ENCODE results near the gene PIAS4.

PIAS4 gene

DNA sequence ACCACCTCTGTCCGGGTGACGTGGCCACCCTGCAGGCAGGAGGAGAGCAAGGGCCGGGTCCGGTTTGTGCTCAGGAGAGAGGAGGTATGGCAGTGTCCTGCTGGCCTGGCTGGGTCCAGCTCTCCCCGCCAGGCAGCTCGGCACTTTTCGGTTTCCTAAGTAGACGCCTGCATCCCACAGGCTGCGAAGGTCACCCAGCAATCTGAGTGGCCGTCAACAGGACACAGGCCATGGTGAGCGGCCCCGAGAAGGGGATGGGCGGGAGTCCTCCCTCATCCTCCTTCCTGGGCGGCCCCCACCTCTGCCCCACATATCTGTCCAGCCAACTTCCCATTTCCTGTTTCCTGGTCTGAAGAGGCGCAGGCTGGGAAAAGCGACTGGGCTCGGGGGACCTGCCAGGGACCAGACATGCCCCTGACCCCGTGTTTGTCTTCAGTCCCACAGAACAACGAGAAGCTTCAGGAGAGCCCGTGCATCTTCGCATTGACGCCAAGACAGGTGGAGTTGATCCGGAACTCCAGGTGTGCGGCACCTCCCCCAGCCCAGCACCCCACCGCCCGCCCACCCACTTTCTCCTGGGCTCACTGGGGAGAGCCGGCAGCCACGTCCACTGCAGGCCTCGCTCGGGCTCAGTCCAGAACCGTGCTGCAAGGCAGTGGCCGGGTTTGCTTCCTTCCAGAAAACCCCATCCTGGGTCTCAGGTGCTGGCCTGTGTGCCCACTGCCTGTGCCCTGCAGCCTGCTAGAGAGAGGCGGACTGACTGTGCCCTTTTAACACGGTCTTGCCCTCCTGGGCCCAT is 16.3 kb downstream of the PIAS4 start:
- no peak for DNase-seq

DNA sequence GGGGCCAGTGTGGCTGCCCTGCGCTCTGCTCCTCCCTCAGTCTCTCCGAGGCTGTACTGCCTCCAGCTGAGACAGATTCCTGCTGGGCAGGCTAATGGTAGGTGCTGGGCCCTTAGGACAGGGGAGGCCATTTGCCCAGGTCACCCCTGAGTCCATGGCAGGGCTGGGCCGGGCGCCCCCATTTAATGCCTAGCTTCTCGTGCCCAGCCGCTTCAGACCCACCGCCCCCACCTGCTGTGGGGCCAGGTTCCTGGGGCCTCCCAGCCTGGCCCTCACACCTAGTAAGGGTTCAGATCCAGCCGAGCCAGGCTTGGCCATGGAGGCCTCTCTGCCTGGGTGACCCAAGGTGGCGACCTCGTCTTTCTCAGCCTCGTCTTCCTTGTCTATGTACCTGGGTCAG is 17.8 kb downstream of the PIAS4 start:
- DNase-seq, result no peak

GRCh38 chr19:4027146-4027545 is 19.6 kb downstream of the PIAS4 start:
- no peak for DNase-seq

DNA sequence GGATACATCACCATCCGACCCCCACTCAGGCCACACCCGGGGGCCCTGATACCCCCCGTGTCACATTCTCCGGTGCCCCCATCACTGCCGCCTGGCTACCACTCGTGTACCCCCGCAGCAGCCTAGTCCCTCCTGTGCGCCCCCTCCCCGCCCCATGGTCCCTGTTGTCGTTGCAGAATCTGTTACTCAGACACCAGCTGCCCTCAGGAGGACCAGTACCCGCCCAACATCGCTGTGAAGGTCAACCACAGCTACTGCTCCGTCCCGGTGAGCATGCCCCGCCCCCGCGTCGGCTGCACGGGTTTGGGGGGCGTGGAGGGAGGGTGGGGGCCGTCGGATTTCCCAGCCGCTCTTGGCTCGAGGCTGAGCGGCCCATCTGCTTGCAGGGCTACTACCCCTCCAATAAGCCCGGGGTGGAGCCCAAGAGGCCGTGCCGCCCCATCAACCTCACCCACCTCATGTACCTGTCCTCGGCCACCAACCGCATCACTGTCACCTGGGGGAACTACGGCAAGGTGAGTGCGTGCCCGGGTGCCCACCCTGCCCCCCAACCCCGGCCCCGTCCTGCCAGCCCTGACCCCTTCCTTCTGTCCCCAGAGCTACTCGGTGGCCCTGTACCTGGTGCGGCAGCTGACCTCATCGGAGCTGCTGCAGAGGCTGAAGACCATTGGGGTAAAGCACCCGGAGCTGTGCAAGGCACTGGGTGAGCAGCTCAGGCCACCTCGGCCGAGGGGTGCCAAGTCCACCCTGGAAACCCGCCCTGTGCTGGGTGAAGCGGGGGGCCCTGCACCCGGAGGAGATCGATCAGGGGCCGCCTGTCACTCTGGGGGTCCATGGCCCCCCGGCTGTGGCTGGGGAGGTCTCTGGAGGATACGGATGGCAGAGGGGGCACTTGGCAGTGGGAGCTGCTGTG is 21.1 kb downstream of the PIAS4 start:
- no peak for DNase-seq

GRCh38 chr19:4029247-4029614 is 21.7 kb downstream of the PIAS4 start:
- no peak for DNase-seq

GRCh38 chr19:4030552-4030951 is 23.0 kb downstream of the PIAS4 start:
- no peak for DNase-seq

DNA sequence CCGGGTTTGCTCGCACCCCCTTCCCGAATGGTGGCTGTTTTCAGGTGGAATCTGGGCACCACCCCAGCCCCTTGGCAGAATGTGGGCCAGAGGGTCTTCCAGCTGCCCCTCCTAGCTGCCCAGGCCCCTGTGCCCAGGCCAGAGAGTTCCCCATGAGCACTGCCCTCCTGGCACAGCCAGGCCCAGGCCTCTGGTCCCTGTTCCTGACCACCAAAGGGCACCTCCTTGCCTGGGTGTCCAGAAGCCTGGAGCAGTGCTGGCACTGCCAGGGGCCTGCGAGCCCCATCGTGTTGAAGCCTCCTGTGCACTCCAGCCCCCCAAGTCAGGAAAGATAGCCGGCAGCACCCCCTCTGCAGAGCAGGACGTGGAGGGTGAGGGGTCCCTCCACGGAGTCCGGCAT is 23.4 kb downstream of the PIAS4 start:
- no peak for DNase-seq

GRCh38 chr19:4031420-4031819 is 23.9 kb downstream of the PIAS4 start:
- DNase-seq, result no peak

GRCh38 chr19:4032436-4032835 is 24.9 kb downstream of the PIAS4 start:
- DNase-seq, result no peak

DNA sequence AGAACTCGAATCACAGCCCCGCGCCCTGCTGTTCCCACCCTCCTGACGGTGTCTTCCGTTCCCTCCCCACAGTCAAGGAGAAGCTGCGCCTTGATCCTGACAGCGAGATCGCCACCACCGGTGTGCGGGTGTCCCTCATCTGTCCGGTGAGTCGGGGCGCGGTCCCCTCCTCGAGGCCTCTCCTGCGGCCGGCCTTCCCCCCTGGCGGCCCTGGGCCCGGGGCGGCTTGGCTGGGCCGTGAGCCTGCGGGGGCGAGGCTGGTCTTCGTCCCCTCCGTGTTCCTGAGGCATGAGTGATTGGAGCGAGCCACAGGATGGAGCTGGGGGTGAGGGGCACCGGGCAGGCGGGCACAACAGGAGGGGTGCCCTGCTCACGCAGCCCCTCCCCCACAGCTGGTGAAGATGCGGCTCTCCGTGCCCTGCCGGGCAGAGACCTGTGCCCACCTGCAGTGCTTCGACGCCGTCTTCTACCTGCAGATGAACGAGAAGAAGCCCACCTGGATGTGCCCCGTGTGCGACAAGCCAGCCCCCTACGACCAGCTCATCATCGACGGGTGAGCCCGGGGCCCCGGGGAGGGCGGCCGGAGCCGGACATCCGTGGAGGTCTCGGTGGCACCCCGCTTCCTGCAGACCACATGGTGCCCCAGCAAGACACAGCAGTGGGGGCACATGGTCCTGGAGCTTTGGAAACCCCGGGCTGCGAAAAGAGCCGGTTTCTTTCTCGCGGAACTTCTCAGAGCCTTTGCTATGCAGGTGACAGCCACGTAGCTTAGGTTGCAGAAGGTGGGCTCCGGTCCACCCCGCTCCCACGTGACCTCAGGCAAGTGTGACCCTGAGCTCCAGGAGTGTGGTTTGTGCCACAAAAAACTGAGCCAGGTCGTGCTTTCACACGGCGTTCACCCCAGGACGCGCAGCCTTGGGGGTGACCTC is 25.8 kb downstream of the PIAS4 start:
- DNase-seq, result no peak

GRCh38 chr19:4034048-4035017 is 26.8 kb downstream of the PIAS4 start:
- no peak for DNase-seq

DNA sequence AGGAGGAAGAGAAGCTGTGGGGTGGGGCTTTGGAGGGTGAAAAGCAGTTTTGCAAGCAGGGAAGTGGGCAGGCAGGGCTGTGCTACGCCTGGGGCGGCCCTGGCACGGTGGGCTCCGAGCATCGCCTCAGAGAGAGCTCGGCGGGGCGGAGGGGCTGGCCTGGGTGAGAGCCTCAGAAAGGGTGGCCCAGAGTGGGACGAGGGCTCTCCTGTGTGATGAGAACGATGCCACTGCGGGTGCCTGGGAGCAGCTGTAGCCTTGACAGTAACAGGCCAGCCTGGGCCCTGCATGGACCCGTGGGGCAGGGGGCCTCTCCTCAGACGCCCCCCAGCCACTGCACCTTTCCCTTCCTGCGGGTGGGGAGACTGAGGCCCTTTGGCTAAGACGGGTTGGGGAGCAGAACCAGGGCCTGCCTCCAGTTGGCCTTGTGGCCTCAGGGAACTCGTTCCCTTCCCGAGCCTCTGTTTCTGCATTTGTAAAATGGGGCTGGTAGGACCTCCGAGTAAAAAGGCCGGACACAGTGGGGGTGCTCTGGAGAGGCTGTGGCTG is 27.6 kb downstream of the PIAS4 start:
- DNase-seq, result no peak

DNA sequence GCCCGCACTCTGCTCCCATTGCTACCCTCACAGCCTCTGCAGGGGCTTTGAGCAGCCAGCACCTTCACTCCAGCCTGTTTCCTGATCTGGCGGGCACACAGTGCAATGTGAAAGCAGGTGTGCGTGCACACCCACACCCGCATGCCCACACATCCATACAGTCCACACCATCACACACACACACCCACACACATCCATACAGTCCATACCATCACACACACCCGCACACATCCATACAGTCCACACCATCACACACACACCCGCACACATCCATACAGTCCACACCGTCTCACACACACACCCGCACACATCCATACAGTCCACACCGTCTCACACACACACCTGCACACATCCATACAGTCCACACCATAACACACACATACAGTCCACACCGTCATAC is 28.0 kb downstream of the PIAS4 start:
- no peak for DNase-seq

GRCh38 chr19:4036576-4037300 is 29.2 kb downstream of the PIAS4 start:
- no peak for DNase-seq

- DNase-seq, result no peak
These were observed 29.9 kb downstream of the PIAS4 start for GRCh38 chr19:4037301-4037949.

DNA sequence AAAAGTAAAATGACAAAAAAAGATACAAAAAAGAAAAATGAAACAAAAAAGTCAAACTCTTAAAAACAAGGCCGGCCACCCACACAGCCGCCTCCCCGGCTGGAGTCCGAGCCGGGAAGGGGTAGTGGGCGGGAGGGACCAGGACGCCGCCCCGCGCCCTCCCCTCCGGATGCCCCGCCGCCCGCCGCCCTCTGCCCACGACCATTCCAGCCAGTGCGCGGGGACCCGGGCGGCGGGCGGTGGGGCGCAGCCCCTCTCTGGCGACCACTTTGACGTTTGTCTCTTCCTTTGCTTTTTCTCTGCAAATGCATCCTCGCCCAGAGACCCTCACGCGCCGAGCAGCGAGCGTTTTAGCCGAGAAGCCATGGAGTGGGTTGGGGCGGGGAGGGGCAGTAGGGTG is 30.5 kb downstream of the PIAS4 start:
- no peak for DNase-seq

- no peak for DNase-seq
These were observed 31.3 kb downstream of the PIAS4 start for GRCh38 chr19:4038661-4039423.

DNA sequence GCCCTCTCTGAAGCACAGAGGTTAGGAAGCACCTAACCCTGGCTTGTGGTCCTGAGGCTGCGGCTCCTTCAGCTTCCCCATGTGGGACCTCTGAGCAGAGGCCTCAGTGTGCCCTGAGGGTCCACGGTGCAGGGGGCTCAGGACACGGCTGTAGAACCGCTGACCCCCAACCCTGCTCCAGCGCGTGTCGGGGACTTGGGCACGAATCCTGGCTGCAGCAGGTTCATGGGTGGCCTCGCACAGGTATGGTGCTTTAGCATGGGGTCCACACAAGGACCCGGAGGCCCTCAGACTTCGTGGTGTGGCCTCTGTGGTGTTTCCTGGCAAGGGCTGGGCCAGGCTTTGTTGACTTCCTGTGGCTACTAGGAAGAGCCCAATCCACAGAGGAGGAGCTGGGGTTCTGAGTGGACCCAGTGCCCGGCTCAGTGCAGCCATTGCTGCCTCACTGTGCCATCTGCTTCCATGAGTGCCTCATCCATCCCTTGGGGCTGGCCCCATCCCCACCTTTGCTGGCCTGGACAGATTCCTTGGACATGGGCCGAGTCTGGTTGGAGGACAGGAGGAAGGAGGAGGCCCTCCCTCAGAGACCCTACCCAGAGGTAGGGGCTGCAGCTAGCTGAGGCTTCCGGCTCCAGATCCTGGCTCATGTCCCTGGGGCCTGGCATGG is 34.7 kb downstream of the PIAS4 start:
- DNase-seq, result no peak

GRCh38 chr19:4042731-4043082 is 35.2 kb downstream of the PIAS4 start:
- no peak for DNase-seq
